Measurements from ENCODE around the gene GRIPAP1.
"Not testable (repeated sequence)": the region's sequence is repeated elsewhere in the genome, so short reads cannot be mapped to it uniquely, and the experiment has no call there.

The GRIPAP1 gene

GRCh38 chrX:48992341-48992740, 9.7 kb downstream of the GRIPAP1 start:
- no peak for DNase-seq

- DNase-seq = no peak
Measured at GRCh38 chrX:48989483-48989882, 12.6 kb downstream of the GRIPAP1 start.

GRCh38 chrX:48983896-48984295, 18.2 kb downstream of the GRIPAP1 start:
- no peak for DNase-seq

- no peak for DNase-seq
Measured at GRCh38 chrX:48983081-48983480, 19.0 kb downstream of the GRIPAP1 start.

- no peak for DNase-seq
Measured at GRCh38 chrX:48981178-48981577, 20.9 kb downstream of the GRIPAP1 start.

GRCh38 chrX:48980341-48980740, 21.7 kb downstream of the GRIPAP1 start:
- not testable (repeated sequence) for DNase-seq

GRCh38 chrX:48978226-48978625, 23.8 kb downstream of the GRIPAP1 start:
- DNase-seq = no peak

- no peak for DNase-seq
Measured at GRCh38 chrX:48976086-48976485, 26.0 kb downstream of the GRIPAP1 start.

- no peak for DNase-seq
Measured at GRCh38 chrX:48975541-48975940, 26.5 kb downstream of the GRIPAP1 start.

- DNase-seq = no peak
Measured at GRCh38 chrX:48975041-48975440, 27.0 kb downstream of the GRIPAP1 start.

- DNase-seq = no peak
Measured at GRCh38 chrX:48974574-48974973, 27.5 kb downstream of the GRIPAP1 start.

GRCh38 chrX:48974033-48974432, 28.0 kb downstream of the GRIPAP1 start:
- DNase-seq = no peak

GRCh38 chrX:48972220-48973164, 29.6 kb downstream of the GRIPAP1 start:
- DNase-seq = peak; percentile 41

- no peak for DNase-seq
Measured at GRCh38 chrX:48971249-48972219, 30.5 kb downstream of the GRIPAP1 start, which contains the start of gene KCND1. Gene KCND1, minus strand, starts transcription at chrX:48971844. Its CDS starts 1,573 bp downstream, at chrX:48970271.

- no peak for DNase-seq
Measured at GRCh38 chrX:48969471-48969870, 32.6 kb downstream of the GRIPAP1 start.

- no peak for DNase-seq
Measured at GRCh38 chrX:48968377-48968776, 33.7 kb downstream of the GRIPAP1 start.

GRCh38 chrX:48966796-48967579, 35.1 kb downstream of the GRIPAP1 start:
- DNase-seq = no peak

GRCh38 chrX:48965959-48966358, 36.1 kb downstream of the GRIPAP1 start:
- DNase-seq = no peak

- DNase-seq = no peak
Measured at GRCh38 chrX:48961585-48962091, 40.4 kb downstream of the GRIPAP1 start.

GRCh38 chrX:48960291-48960690, 41.8 kb downstream of the GRIPAP1 start:
- DNase-seq = no peak

GRCh38 chrX:48958635-48959094, 43.4 kb downstream of the GRIPAP1 start:
- peak; percentile 34 for DNase-seq
